GM23338 (cell line): ENCODE results near the gene MED12L. TPM values are rescaled to one million over a fixed set of nuclear protein-coding genes. Genes with fewer than 3 reads are reported as not detected.

Source experiments
- ATAC-seq: fragments of 200-7000 bp; cut with Tn5 transposase; 3 replicates; pipeline ENCODE4 v1.9.1; 2020
- DNase-seq: peaks from one replicate; pipeline ENCODE4 v3.0.0-alpha.2; 2015; ENCODE audit warnings: low spot score
- H2AFZ ChIP-seq: fragments of 200-600 bp; sonication (generic); 2 replicates; pipeline ENCODE4 v1.8.0; 2016; ENCODE audit warnings: antibody characterized with exemption, mild to moderate bottlenecking, moderate library complexity
- H3F3A ChIP-seq: fragments of 200-600 bp; sonication (generic); replicated peaks from 2 replicates; pipeline ENCODE4 v1.8.0; 2017; ENCODE audit warnings: antibody characterized with exemption, mixed run types, low read depth
- H3K27ac ChIP-seq: fragments of 200-600 bp; sonication (generic); 2 replicates; pipeline ENCODE4 v1.6.1; 2016; ENCODE audit warnings: low read depth
- H3K27me3 ChIP-seq: fragments of 200-600 bp; sonication (generic); 2 replicates; pipeline ENCODE4 v1.8.0; 2016; ENCODE audit warnings: mild to moderate bottlenecking, mixed run types, moderate library complexity; ENCODE audit not compliant: insufficient read depth
- H3K36me3 ChIP-seq: fragments of 200-600 bp; sonication (generic); 2 replicates; pipeline ENCODE4 v1.8.0; 2016; ENCODE audit warnings: mild to moderate bottlenecking; ENCODE audit not compliant: insufficient read depth
- H3K4me1 ChIP-seq: fragments of 200-600 bp; sonication (generic); 2 replicates; pipeline ENCODE4 v1.8.0; 2016; ENCODE audit warnings: mild to moderate bottlenecking, moderate library complexity; ENCODE audit not compliant: insufficient read depth
- H3K4me2 ChIP-seq: fragments of 200-600 bp; sonication (generic); 2 replicates; pipeline ENCODE4 v1.7.1; 2017; ENCODE audit warnings: mixed run types
- H3K4me3 ChIP-seq: fragments of 200-600 bp; sonication (generic); 2 replicates; pipeline ENCODE4 v1.6.1; 2016; ENCODE audit warnings: mixed run types
- H3K79me2 ChIP-seq: fragments of 200-600 bp; sonication (generic); replicated peaks from 2 replicates; pipeline ENCODE4 v1.8.0; 2017; ENCODE audit warnings: mild to moderate bottlenecking; ENCODE audit not compliant: insufficient read depth
- H3K9me2 ChIP-seq: fragments of 200-600 bp; sonication (generic); 2 replicates; pipeline ENCODE4 v1.8.0; 2017; ENCODE audit not compliant: insufficient read depth
- H4K20me1 ChIP-seq: fragments of 200-600 bp; sonication (generic); replicated peaks from 2 replicates; pipeline ENCODE4 v1.8.0; 2017; ENCODE audit warnings: mild to moderate bottlenecking; ENCODE audit not compliant: insufficient read depth
- H3K27ac Mint-ChIP-seq: 2 replicates; pipeline ENCODE4 v1.8.0; 2020; ENCODE audit warnings: inconsistent platforms, mild to moderate bottlenecking, moderate library complexity, mixed read lengths
- H3K27me3 Mint-ChIP-seq: 3 replicates; pipeline ENCODE4 v1.8.0; 2022; ENCODE audit warnings: low read depth, mild to moderate bottlenecking, moderate library complexity, mixed read lengths, inconsistent platforms; ENCODE audit not compliant: insufficient read depth, poor library complexity
- H3K36me3 Mint-ChIP-seq: 3 replicates; pipeline ENCODE4 v1.8.0; 2021; ENCODE audit warnings: low read depth, mild to moderate bottlenecking, inconsistent platforms, moderate library complexity, mixed read lengths
- H3K4me1 Mint-ChIP-seq: 3 replicates; pipeline ENCODE4 v1.8.0; 2020; ENCODE audit warnings: mild to moderate bottlenecking, inconsistent platforms, mixed read lengths
- H3K4me3 Mint-ChIP-seq: 3 replicates; pipeline ENCODE4 v1.8.0; 2021; ENCODE audit warnings: moderate library complexity, mild to moderate bottlenecking, inconsistent platforms, mixed read lengths
- H3K9me3 Mint-ChIP-seq: 3 replicates; pipeline ENCODE4 v1.8.0; 2020; ENCODE audit warnings: moderate library complexity, mild to moderate bottlenecking, inconsistent platforms, mixed read lengths
- CREB1 ChIP-seq: fragments of 250-450 bp; sonication (Bioruptor Pico); IDR thresholded peaks from 2 replicates; pipeline ENCODE4 v1.5.0; 2020; ENCODE audit warnings: low read depth, mild to moderate bottlenecking, moderate library complexity
- CTCF ChIP-seq, 2 experiments: fragments of 200-600 bp in 1 of 2; sonication (generic) in 1 of 2; conservative IDR thresholded peaks; 2 replicates each; pipeline versions ENCODE4 v1.5.1 to v1.6.1; 2016 to 2017; ENCODE audit warnings: antibody characterized with exemption in 2 of 2, low read depth in 2 of 2, mild to moderate bottlenecking in 2 of 2, moderate library complexity in 1 of 2
- ETS1 ChIP-seq: IDR thresholded peaks from 2 replicates; pipeline ENCODE4 v1.6.1; 2016; ENCODE audit warnings: antibody characterized with exemption
- EZH2phosphoT487 ChIP-seq: fragments of 200-600 bp; sonication (generic); IDR thresholded peaks from one replicate; pipeline ENCODE4 v1.8.1; 2018; ENCODE audit warnings: antibody characterized with exemption; ENCODE audit not compliant: unreplicated experiment
- JUNB ChIP-seq: IDR thresholded peaks from one replicate; pipeline ENCODE4 v1.6.1; 2016; ENCODE audit warnings: antibody characterized with exemption; ENCODE audit not compliant: unreplicated experiment
- NANOG ChIP-seq: IDR thresholded peaks from 2 replicates; pipeline ENCODE4 v1.6.1; 2016; ENCODE audit warnings: antibody characterized with exemption, borderline replicate concordance
- POLR2AphosphoS5 ChIP-seq: IDR thresholded peaks from 2 replicates; pipeline ENCODE4 v1.6.1; 2016; ENCODE audit warnings: antibody characterized with exemption, low read depth
- REST ChIP-seq: IDR thresholded peaks from one replicate; pipeline ENCODE4 v1.6.1; 2018; ENCODE audit warnings: antibody characterized with exemption; ENCODE audit not compliant: unreplicated experiment
- STAT1 ChIP-seq: IDR thresholded peaks from one replicate; pipeline ENCODE4 v1.6.1; 2016; ENCODE audit warnings: antibody characterized with exemption; ENCODE audit not compliant: unreplicated experiment
- ZNF114 ChIP-seq: fragments of 250-450 bp; sonication (Bioruptor Pico); IDR thresholded peaks from 2 replicates; pipeline ENCODE4 v1.5.0; 2020; ENCODE audit warnings: mild to moderate bottlenecking, moderate library complexity
- ZNF331 ChIP-seq: fragments of 250-450 bp; sonication (Bioruptor Pico); IDR thresholded peaks from 2 replicates; pipeline ENCODE4 v1.5.0; 2020; ENCODE audit warnings: low read depth, mild to moderate bottlenecking, moderate library complexity
- ZNF462 ChIP-seq: fragments of 250-450 bp; sonication (Bioruptor Pico); IDR thresholded peaks from 2 replicates; pipeline ENCODE4 v1.5.0; 2020; ENCODE audit warnings: mild to moderate bottlenecking, moderate library complexity
- polyA plus RNA-seq: library from polyadenylated mRNA; unstranded; fragments of >200 nt; fragmentation: Nextera tagmentation; extraction: Ambion mirVana; gene quantifications from 2 replicates; pipeline ENCODE4 v1.2.1, GENCODE V29; 2016
- total RNA-seq: library from RNA; depleted of rRNA; stranded (reverse); fragments of >200 nt; shearing (Covaris generic); gene quantifications from 2 replicates; pipeline ENCODE4 v1.2.3, GENCODE V29; 2014

MED12L gene
- total and polyA plus RNA-seq, 2 experiments from 2014 or later: 5.7 to 25.0 TPM

GRCh38 chr3:151144760-151145159 lies 59.3 kb downstream of the MED12L start:
- Mint-ChIP-seq H3K9me3 (no peaks in the 10 kb centered on the region), H3K36me3 (no peaks in the 10 kb centered on the region), H3K4me1 (peaks cover 16% of the 10 kb centered on the region; the same call in 2 of the 3 replicates), H3K4me3 (no peak overlapping the region), H3K27me3 (no peaks in the 10 kb centered on the region), H3K27ac (peak overlapping the region; percentile 33; the same call in 1 of the 2 replicates)
- no peak for TF ChIP-seq NANOG
- TF ChIP-seq REST: no peak
- TF ChIP-seq ZNF462 (CRISPR knock-in tag): no peak
- TF ChIP-seq CTCF (conservative IDR thresholded peaks at IDR 0.05; ENCODE audit: low read depth in 2 of 2): no peak
- TF ChIP-seq CREB1 (CRISPR knock-in tag): no peak
- no peak for TF ChIP-seq EZH2phosphoT487
- TF ChIP-seq JUNB: no peak
- TF ChIP-seq STAT1: no peak
- no peak for TF ChIP-seq ETS1
- TF ChIP-seq ZNF331 (CRISPR knock-in tag): no peak
- no peak for TF ChIP-seq POLR2AphosphoS5
- TF ChIP-seq ZNF114 (CRISPR knock-in tag): no peak
- no peak overlapping the region for H3K4me3 ChIP-seq
- no peaks in the 10 kb centered on the region for H3K27me3 ChIP-seq
- DNase-seq (no peak), ATAC-seq (no peak; the same call in 2 of the 3 replicates)
- H3F3A ChIP-seq: no peaks in the 10 kb centered on the region
- H2AFZ ChIP-seq: no peak overlapping the region
- peaks cover 25% of the 10 kb centered on the region for H3K79me2 ChIP-seq
- no peaks in the 10 kb centered on the region for H3K36me3 ChIP-seq
- H3K4me1 ChIP-seq: peaks cover 31% of the 10 kb centered on the region
- peak overlapping the region; percentile 43 for H3K4me2 ChIP-seq
- H3K27ac ChIP-seq: peak overlapping the region; percentile 80
- H4K20me1 ChIP-seq: peaks cover 6% of the 10 kb centered on the region
- no peaks in the 10 kb centered on the region for H3K9me2 ChIP-seq
